PC-9 (cell line): ENCODE measurements around the gene BCL11B. TPM values are rescaled to one million over a fixed set of nuclear protein-coding genes. Genes with fewer than 3 reads are reported as not detected.

Experiments used
- BruUV-seq: library from RNA; stranded (reverse); fragments of 400-500 nt; replicated peaks from 2 replicates; lab custom pipeline; 2021; lab: Mats Ljungman, UMichigan
- CTCF ChIA-PET: fragments of 300-600 bp; sonication (Branson Sonifier 250); formaldehyde crosslinking; loops from one replicate; lab custom pipeline; 2022; ENCODE audit warnings: antibody characterized with exemption; lab: Charles Lee
- POLR2A ChIA-PET: fragments of 300-600 bp; sonication (Branson Sonifier 250); formaldehyde crosslinking; loops from one replicate; lab custom pipeline; 2022; ENCODE audit warnings: antibody characterized with exemption; ENCODE audit not compliant: unreplicated experiment; lab: Charles Lee
- DNase-seq, 2 experiments: peaks; one replicate each; pipeline versions ENCODE4 v3.0.0 to v3.0.0-alpha.2; 2015 to 2022; ENCODE audit warnings: mixed read lengths in 1 of 2
- H2AFZ ChIP-seq: fragments of 200-600 bp; sonication (generic); 2 replicates; pipeline ENCODE4 v1.8.1; 2017; ENCODE audit warnings: antibody characterized with exemption
- H3F3A ChIP-seq: fragments of 200-600 bp; sonication (generic); 2 replicates; pipeline ENCODE4 v1.8.1; 2017; ENCODE audit warnings: antibody characterized with exemption, mild to moderate bottlenecking, low read depth; ENCODE audit not compliant: insufficient read depth
- H3K27ac ChIP-seq: fragments of 200-600 bp; sonication (generic); 2 replicates; pipeline ENCODE4 v1.6.1; 2016; ENCODE audit warnings: mixed run types
- H3K27me3 ChIP-seq: fragments of 200-600 bp; sonication (generic); 2 replicates; pipeline ENCODE4 v1.6.1; 2016; ENCODE audit warnings: low read depth, mixed run types; ENCODE audit not compliant: insufficient read depth
- H3K36me3 ChIP-seq: fragments of 200-600 bp; sonication (generic); 2 replicates; pipeline ENCODE4 v1.6.1; 2016; ENCODE audit warnings: low read depth, mixed run types
- H3K4me1 ChIP-seq: fragments of 200-600 bp; sonication (generic); replicated peaks from 2 replicates; pipeline ENCODE4 v1.6.1; 2016; ENCODE audit warnings: mixed run types; ENCODE audit not compliant: insufficient read depth
- H3K4me2 ChIP-seq: fragments of 200-600 bp; sonication (generic); 2 replicates; pipeline ENCODE4 v1.6.1; 2017; ENCODE audit warnings: mixed run types
- H3K4me3 ChIP-seq: fragments of 200-600 bp; sonication (generic); 2 replicates; pipeline ENCODE4 v1.6.1; 2016; ENCODE audit warnings: mixed run types
- H3K79me2 ChIP-seq: fragments of 200-600 bp; sonication (generic); 2 replicates; pipeline ENCODE4 v1.6.1; 2017; ENCODE audit warnings: low read depth, mixed run types
- H3K9me2 ChIP-seq: fragments of 200-600 bp; sonication (generic); 2 replicates; pipeline ENCODE4 v1.8.1; 2017; ENCODE audit warnings: mild to moderate bottlenecking; ENCODE audit not compliant: insufficient read depth
- H3K9me3 ChIP-seq: fragments of 200-600 bp; sonication (generic); 2 replicates; pipeline ENCODE4 v1.8.1; 2016; ENCODE audit warnings: low read depth; ENCODE audit not compliant: insufficient read depth
- H4K20me1 ChIP-seq: fragments of 200-600 bp; sonication (generic); 2 replicates; pipeline ENCODE4 v1.8.1; 2017; ENCODE audit not compliant: insufficient read depth
- EZH2 ChIP-seq: fragments of 200-600 bp; sonication (generic); IDR thresholded peaks from 2 replicates; pipeline ENCODE4 v1.8.0; 2017; ENCODE audit warnings: antibody characterized with exemption, low read depth
- intact Hi-C: fragments of 100-400 bp; cut with micrococcal nuclease; formaldehyde crosslinking; loops from one replicate; pipeline ENCODE4 v1.10.0; 2022; ENCODE audit not compliant: unreplicated experiment
- total RNA-seq: library from RNA; stranded (reverse); gene quantifications from 2 replicates; pipeline ENCODE4 v1.2.3, GENCODE V29; 2021
- TF ChIP-seq, protein P1 (sequence below): fragments of 200-600 bp; sonication (generic); conservative IDR thresholded peaks from 2 replicates; pipeline ENCODE4 v1.6.1; 2017; ENCODE audit warnings: mixed run types, antibody characterized with exemption, mild to moderate bottlenecking, moderate library complexity

Gene BCL11B
- total RNA-seq, 1 experiment from 2014 or later = not detected

DNA sequence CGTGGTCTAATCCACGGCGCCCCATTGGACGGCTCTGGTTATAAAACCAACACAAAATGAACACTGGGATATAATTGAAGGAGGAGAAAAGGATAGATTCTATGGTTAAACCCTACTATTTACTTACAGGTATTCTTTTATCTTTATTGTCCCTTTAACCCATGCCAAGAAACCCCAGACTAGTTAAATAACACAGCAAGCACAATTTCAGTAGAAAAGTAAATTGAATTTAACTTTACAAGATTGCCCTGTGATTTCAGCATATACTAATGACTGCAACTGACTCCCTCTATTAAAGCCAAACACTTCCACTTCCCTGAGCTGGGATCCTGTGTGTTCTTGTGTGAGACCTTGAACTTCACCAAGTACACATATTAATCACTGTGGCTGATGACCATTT lies 45.3 kb downstream of the BCL11B start:
- TF ChIP-seq, protein P1, sequence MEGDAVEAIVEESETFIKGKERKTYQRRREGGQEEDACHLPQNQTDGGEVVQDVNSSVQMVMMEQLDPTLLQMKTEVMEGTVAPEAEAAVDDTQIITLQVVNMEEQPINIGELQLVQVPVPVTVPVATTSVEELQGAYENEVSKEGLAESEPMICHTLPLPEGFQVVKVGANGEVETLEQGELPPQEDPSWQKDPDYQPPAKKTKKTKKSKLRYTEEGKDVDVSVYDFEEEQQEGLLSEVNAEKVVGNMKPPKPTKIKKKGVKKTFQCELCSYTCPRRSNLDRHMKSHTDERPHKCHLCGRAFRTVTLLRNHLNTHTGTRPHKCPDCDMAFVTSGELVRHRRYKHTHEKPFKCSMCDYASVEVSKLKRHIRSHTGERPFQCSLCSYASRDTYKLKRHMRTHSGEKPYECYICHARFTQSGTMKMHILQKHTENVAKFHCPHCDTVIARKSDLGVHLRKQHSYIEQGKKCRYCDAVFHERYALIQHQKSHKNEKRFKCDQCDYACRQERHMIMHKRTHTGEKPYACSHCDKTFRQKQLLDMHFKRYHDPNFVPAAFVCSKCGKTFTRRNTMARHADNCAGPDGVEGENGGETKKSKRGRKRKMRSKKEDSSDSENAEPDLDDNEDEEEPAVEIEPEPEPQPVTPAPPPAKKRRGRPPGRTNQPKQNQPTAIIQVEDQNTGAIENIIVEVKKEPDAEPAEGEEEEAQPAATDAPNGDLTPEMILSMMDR = no peak
- no peak for TF ChIP-seq EZH2
- no peak for DNase-seq
- no peaks in the 10 kb centered on the region for H4K20me1 ChIP-seq
- H3K4me2 ChIP-seq = no peak overlapping the region
- H2AFZ ChIP-seq = no peak overlapping the region
- no peaks in the 10 kb centered on the region for H3K36me3 ChIP-seq
- no peaks in the 10 kb centered on the region for H3K9me3 ChIP-seq
- ChIA-PET POLR2A (no interaction called here), CTCF (no interaction called here)
- H3K79me2 ChIP-seq = no peaks in the 10 kb centered on the region
- BruUV-seq = no TSS peak
- intact Hi-C loops = no loop called here
- H3K9me2 ChIP-seq = no peaks in the 10 kb centered on the region
- no peak overlapping the region for H3K27ac ChIP-seq
- peaks cover 59% of the 10 kb centered on the region for H3K27me3 ChIP-seq
- H3F3A ChIP-seq = no peaks in the 10 kb centered on the region
- no peak overlapping the region for H3K4me3 ChIP-seq
- no peaks in the 10 kb centered on the region for H3K4me1 ChIP-seq

DNA sequence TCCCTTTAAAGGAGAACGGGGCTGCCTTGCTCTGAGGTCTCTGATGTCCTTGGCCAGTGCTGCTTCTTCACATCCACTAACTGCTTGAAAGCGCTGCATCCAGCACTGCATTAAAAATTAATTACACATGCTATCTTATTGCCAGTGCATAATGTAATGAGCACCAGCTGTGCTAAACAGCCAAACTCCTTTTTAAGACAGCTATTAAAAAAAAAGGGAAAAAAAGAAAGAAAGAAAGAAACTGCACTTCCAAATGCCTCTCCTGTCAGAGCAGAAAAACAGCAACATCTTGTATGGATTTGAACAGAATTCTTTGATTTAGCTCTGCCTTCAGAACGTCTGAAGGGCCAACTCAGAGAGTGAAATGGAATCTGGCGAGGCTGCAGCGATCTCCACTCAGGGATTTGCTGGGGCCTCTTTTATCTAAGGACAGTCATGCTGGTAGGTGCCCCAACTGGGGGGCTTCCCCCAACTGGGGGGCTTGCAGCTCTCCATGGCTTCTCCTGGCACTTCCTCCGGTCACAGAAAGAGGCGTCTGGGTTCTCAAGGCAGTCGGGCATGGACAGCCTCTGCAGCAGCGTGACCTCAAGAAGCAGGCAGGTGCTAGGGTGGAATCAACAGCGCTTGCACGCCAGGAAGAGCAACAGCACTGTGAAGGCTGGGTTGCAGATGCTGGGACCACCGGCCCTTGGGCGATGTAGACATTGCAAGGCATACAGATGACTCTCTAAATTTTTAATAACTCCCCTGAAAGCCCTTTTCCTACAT lies 46.4 kb downstream of the BCL11B start:
- H3K4me2 ChIP-seq = no peak overlapping the region
- no TSS peak for BruUV-seq
- no peaks in the 10 kb centered on the region for H3K9me2 ChIP-seq
- H2AFZ ChIP-seq = no peak overlapping the region
- H3K4me3 ChIP-seq = no peak overlapping the region
- no peaks in the 10 kb centered on the region for H3F3A ChIP-seq
- H3K27ac ChIP-seq = no peak overlapping the region
- H3K9me3 ChIP-seq = no peaks in the 10 kb centered on the region
- no peaks in the 10 kb centered on the region for H4K20me1 ChIP-seq
- no peaks in the 10 kb centered on the region for H3K36me3 ChIP-seq
- no peak for DNase-seq
- H3K27me3 ChIP-seq = peaks cover 59% of the 10 kb centered on the region
- no peaks in the 10 kb centered on the region for H3K4me1 ChIP-seq
- ChIA-PET CTCF (no interaction called here), POLR2A (no interaction called here)
- intact Hi-C loops = no loop called here
- H3K79me2 ChIP-seq = no peaks in the 10 kb centered on the region
- no peak for TF ChIP-seq EZH2
- TF ChIP-seq, protein P1 = no peak

DNA sequence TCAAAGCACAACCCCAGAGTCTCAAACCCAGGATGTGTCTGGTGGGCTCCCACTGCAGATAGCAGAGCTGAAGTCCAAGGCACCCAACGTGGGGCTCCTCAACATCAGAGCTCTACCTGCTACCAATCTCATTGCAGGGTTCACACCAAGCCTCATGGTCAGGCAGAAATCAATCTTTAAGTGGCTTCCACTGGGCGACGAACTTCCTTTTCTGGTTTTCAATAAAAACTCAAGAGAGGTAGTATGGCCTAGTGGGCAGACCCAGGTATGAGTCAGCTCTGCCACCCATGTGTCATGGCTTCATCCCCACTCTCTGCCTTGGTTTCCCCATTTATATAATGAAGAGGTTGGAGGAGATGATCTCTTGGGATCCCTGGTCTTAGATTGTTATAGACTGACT lies 47.0 kb downstream of the BCL11B start:
- Histone ChIP-seq H2AFZ (no peak overlapping the region), H3K27ac (no peak overlapping the region), H3K4me3 (no peak overlapping the region), H3F3A (no peaks in the 10 kb centered on the region), H3K27me3 (peaks cover 64% of the 10 kb centered on the region), H3K9me3 (no peaks in the 10 kb centered on the region), H3K4me2 (no peak overlapping the region), H3K4me1 (no peaks in the 10 kb centered on the region), H4K20me1 (no peaks in the 10 kb centered on the region), H3K36me3 (no peaks in the 10 kb centered on the region), H3K79me2 (no peaks in the 10 kb centered on the region), H3K9me2 (no peaks in the 10 kb centered on the region)
- no peak for TF ChIP-seq EZH2
- TF ChIP-seq, protein P1 = no peak
- ChIA-PET CTCF (no interaction called here), POLR2A (no interaction called here)
- no peak for DNase-seq
- BruUV-seq = no TSS peak
- intact Hi-C loops = no loop called here
